ENCODE measurements around the gene SLX9.

DNA sequence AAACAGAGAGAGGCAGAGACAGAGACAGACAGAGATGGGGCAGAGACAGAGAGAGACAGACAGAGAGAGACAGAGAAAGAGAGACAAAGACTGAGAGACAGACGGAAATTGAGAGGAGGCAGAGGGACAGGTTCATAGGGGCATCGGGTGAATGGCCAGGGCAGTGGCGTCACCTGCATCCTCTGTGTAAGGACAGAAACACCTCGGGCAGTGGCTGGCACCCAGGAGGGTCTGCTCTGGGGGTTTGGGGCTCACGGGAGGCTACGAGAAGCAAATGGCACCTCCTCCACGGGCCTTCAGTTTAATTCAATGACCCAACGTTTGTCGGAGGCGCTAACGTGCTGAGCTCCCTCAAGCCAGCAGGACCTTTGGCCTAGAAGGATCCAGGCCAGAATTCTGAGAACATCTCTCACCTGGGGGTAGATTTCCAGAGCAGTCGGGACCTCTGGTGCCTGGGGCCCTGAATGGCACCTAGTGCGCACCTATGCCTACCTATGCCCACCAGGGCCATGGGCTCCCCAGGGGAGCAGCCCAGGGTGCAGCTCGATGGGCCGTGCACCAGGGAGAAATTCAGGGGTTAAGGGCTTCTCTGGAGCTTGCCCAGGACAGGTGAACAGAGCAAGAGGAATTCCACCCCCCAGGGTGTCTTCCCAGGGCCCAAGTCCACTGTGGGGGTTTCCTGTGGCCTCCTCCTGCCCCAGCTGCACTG lies 45.7 kb upstream of the SLX9 start:
- TF ChIP-seq TAF1 (IDR thresholded peaks at IDR 0.05; ENCODE audit: borderline replicate concordance, low read depth, low read length) (no peak), MXI1 (IDR thresholded peaks at IDR 0.05; ENCODE audit: low read depth, low read length) (no peak), TCF12 (IDR thresholded peaks at IDR 0.05) (no peak), JUND (IDR thresholded peaks at IDR 0.05) (no peak), EZH2phosphoT487 (IDR thresholded peaks at IDR 0.05; ENCODE audit: borderline replicate concordance, low read depth) (no peak)
- TF ChIP-seq, protein P1, sequence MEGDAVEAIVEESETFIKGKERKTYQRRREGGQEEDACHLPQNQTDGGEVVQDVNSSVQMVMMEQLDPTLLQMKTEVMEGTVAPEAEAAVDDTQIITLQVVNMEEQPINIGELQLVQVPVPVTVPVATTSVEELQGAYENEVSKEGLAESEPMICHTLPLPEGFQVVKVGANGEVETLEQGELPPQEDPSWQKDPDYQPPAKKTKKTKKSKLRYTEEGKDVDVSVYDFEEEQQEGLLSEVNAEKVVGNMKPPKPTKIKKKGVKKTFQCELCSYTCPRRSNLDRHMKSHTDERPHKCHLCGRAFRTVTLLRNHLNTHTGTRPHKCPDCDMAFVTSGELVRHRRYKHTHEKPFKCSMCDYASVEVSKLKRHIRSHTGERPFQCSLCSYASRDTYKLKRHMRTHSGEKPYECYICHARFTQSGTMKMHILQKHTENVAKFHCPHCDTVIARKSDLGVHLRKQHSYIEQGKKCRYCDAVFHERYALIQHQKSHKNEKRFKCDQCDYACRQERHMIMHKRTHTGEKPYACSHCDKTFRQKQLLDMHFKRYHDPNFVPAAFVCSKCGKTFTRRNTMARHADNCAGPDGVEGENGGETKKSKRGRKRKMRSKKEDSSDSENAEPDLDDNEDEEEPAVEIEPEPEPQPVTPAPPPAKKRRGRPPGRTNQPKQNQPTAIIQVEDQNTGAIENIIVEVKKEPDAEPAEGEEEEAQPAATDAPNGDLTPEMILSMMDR (IDR thresholded peaks at IDR 0.05): no peak

All from SK-N-SH (cell line).